T-helper 22 cell (primary cell): ENCODE data around the gene ZNF423.

Source experiments
- DNase-seq: peaks from one replicate; pipeline ENCODE4 v3.0.0-alpha.2; 2020; ENCODE audit warnings: low read depth

The ZNF423 gene

DNA sequence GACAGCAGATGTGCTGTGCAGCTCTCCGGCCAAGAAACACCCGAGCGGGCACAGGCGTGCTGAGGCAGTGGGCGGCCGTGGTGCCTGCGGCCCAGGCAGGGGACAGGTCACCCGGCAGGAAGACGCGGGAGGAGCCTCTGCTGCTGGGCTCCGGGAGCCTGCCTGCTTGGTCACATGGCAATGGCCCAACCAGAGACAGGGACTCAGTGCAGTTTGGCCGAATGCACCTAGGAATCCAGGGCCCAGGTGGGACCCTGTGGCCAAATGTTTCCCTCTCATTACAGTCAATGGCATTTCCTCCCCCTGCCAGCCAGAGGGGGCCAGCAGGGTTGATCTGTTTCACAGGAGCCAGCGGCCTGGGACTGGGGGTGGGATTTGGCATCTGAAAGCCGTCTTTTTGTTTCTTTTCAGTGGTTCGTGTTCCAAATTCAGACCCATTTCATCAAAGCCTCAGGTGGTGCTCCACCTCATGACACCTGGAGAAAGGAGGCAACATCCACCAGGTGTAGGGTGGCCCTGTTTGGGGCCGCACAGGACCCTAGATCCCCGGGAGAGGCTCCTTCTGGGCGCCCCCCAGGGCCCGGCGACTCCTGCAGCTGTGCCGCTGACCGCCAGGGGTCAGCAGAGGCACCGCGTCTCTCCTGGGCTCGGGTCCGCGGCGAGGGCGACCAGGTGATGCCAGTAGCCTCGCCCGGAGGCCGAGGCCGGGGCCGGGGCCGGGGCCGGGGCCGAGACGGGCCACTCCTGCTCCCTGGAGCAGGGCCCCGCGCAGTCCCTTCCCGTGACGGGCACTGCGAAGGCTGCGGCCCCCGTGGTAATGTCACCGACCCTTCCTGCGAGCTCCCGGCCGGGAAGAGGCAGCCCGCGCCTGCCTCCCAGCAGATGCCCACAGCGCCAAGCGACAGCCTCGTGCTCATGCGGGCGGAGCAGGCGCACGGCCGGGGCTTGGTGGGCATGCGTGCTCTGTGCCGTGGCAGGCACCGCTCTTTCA, 363.8 kb downstream of the ZNF423 start:
- no peak for DNase-seq

DNA sequence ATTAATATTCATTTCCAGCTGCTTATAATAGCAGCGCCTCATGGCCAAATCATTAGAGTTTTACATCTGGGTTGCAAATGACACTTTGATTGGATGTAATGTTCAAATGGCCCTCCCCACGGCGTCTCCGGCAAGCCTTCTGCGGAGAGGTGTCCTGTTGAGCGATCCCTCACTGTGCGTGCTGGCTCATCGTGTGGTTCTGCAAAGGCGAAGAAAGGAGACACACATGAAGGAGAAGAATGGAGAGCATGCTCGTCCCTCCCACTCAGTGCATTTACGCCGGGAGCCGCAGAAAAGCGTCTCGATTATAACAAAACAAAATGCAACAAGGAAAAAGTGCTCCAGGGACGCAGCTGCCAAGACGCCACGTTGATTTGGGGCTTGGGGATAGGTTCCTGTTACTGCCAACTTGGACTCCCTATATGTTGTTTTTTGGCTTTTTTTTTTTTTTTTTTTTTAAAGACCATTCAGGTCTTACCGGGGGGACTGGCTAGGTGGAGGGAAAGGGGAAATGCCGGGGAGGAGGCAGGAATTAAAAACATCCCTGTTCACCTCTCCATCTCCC, 364.7 kb downstream of the ZNF423 start:
- DNase-seq, result no peak

DNA sequence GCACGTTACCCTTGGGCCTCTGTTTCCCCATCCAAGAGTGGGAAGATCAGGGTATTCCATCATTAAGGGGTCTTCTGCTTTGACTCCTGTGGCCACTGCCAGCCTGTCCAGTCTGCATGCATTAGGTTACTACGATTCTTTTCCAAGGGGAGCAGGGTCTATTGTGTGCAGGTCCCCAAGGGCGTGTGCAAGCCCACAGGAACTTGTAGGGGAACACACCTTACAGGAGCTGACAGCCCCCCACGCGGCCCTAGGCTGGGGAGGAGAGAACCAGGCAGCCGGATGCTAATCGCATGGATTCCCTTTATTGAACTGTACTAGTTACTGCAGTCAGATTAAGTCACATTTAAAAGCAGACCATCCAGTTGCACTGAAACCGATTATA, 365.6 kb downstream of the ZNF423 start:
- DNase-seq, result no peak

DNA sequence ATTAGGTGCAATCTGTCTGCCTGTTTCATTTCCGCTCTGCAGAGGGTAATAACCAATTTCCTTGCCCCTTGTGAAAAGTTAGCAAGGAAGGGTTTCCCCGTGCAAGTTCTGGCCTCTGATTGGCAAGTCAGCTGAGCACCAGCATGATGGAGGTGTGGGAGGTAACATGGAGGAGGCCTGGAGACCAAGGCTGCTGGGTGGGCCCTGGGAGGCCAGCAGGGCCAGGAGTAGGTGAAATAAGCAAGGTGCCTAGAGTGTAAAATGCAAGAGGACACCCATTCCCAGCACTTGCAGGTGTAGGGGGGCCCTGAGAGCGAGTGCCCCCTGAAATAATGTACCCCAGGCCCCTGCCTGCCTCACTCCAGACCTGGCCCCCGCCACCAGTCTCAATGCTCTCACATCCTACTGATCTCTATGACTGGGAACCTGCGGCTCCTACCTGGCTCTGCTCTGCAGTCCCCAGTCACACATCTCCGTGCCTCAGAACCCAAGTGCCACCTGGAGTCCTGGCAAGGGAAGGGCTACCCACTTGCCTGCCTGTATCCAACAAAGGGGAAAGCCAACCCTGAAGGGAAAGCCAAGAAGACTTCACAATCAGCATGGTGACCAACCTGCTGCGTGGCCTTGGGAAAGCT, 366.1 kb downstream of the ZNF423 start:
- no peak for DNase-seq

DNA sequence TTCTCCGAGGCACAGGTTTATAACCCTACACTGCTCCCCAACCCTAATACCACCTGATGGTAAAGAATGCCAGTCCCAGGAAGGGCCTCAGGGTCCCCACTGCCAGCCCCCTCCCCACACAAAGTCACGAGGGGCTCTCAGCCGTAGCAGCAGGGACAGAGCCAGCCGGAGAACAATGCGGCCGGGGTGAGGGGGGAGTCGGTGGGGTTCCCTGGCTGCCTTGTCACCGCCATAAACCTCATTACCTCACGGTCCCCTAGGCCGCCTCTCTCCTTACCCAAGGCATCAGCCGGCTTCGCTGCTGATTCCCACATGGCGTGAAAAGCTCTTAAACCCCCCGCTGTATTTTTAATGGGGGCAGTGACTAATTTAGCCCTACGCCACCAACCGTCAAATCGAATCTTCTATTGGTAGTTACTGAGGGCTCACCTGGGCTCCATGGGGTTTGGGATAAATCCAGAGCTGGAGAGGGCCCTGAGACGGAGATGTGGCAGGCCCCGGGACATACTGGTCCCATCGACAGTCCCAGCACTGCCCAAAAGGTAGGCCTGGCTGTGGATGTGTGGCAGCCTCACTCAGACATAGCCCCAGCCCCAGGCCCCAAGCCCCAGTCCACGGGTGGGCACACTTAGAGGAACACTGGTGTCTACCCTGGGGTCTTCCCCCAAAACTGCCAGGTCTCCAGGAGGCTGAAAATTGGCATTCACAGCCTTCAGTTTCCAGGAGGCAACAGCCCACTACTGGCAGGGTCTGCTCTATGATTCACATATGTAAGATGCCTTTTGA, 367.0 kb downstream of the ZNF423 start:
- no peak for DNase-seq

DNA sequence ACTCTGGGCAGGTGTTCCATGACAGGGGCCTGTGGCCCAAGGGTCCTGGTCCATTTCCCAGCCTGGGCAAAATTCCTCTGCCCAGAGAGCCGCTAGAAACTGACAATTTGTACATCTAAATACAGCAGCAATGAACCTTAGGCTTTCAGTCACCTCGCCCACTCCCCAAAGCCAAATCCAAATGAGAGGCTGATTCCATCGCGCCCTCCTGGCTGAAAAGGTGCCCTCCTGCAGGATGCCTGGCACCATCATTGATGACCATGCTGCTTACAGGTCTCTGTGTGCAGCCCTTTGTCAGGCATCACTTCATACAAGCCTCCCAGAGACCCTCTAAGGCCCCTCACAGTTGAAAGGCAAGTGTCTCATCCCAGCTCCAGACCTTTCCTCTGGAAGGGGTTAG, 367.6 kb downstream of the ZNF423 start:
- no peak for DNase-seq

DNA sequence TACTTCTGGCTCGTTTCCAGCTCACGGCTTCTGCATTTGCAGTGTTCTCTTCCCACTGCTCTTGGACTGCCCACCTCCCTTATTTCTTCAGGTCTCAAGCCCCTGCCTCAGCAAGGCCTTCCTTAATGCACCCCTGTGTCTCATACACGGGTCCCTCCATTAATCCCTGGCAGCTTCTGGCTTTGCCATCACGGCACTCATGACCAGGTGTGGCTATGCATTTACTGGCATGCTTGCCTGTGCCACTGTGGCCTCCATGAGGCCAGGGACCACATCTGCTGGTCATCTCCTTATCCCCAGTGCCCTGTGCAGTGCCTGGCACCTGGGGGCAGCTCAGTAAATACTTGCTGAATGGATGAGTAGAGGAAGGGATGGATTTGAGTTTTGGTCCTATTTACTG, 368.2 kb downstream of the ZNF423 start:
- no peak for DNase-seq

DNA sequence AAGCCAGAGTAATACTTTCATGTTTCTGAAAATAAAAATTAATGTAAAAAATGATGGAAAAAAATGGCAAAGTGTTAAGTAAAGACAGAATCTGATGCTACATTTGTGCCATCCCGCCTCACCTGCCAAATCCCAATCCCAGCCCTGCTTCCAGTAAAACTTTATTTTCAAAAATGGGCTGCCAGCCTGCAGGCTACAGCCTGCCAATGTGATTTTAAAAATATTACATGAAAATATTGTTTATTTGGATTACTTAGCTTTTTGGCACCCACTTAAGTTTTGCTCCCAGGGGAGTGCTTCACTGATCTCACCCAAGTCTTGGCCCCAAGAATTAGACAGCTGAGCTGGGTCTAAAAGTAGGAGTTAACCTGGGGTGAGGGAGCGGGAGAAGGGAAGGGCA, 369.5 kb downstream of the ZNF423 start:
- no peak for DNase-seq

DNA sequence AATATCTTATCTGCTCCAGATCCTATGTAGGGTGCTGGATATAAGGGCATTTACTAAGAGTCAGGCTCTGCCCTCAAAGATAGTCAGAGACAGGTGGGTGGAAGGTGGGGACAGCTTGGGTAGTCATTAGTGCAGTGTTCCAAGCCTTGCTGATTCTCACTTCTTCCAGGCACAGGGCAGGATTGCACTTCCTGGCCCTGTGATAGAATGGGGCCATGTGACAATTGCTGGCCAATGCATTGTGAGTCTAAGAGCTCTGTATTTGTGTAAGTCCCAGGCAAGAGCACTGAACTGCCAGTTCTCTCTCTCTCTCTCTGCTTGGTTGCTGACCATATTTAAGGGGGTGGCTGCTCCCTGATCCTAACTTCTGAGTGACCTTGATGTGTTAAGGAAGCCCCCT, 370.2 kb downstream of the ZNF423 start:
- DNase-seq, result no peak

DNA sequence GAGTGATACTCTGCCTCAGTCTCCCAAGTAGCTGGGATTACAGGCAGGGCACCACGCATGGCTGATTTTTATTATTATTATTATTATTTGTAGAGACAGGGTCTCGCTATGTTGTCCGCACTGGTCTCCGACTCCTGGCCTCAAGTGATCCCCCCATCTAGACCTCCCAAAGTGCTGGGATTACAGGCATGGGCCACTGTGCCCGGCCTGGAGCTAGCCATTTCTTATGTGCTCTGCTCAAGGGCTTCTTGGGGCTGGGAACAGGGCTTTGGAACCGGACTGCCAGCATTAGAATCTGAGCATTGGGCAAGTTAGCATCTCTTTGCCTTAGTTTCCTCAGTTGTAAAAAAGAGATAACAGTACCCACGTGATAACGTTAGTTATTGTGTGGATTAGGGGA, 371.0 kb downstream of the ZNF423 start:
- DNase-seq, result no peak

- no peak for DNase-seq
These were observed 371.5 kb downstream of the ZNF423 start for GRCh38 chr16:49484451-49484849.

- no peak for DNase-seq
These were observed 372.1 kb downstream of the ZNF423 start for GRCh38 chr16:49483651-49484450.

DNA sequence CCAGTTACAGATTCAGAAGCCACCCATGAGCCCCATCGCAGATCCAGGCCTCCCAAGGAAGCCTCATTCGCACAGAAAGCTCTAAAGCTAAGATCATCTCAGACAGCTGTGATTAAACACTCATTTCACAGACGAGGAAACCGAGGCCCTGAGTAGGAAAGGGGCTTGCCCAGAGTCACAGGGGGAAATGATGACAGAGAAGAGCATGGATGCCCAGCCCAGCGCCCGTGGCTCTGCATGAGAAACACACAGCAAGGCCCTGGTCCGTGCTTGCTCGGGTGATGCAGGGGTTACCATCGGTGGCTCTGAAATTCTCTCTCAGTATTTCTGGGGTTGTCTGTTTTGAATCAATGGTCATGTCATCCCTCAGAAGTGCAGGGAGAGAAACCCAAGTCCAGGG, 372.7 kb downstream of the ZNF423 start:
- DNase-seq, result no peak

DNA sequence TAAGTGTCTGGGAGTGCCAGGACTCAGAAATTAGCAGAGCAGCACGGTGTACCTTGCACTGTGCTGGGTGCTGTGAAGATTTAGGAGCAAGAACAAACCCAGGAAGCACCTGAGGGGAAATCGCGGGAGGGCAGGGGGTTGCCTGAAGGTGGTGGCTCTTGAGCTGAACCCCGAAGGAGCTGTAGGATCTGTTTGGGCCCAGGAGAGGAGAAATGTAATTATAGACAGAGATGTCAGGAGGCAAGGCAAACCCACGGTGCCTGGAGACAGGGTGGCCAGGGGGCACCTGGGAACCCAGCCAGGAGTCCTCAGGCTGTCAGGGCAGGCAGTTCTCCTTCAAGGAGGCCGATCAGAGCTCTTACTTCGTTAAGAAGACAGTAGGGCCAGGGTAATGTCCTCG, 373.2 kb downstream of the ZNF423 start:
- DNase-seq, result no peak

GRCh38 chr16:49478616-49479015, 377.3 kb downstream of the ZNF423 start:
- DNase-seq, result no peak

GRCh38 chr16:49478107-49478506, 377.8 kb downstream of the ZNF423 start:
- no peak for DNase-seq

DNA sequence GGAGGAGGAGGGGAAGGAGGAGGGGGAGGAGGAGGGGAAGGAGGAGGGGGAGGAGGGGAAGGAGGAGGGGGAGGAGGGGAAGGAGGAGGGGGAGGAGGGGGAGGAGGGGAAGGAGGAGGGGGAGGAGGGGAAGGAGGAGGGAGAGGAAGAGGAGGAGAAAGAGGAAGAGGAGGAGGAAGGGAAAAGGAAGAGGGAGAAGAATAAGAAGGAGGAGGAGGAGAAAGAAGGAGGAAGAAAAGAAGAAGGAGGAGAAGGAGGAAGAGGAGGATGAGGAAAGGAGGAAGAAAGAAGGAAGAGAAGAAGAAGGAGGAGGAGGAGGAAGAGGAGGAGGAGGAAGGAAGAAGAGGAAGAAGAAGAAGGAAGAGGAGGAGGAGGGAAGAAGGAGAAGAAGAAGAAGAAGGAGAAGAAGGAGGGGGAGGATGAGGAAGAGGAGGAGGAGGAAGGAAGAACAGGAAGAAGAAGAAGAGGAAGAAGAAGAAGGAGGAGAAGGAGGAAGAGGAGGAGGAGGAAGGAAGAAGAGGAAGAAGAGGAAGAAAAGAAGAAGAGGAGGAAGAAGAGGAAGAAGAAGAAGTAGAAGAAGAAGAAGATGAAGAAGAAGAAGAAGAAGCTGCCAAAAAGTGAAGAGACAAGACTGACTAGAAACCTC, 378.5 kb downstream of the ZNF423 start:
- DNase-seq, result no peak

GRCh38 chr16:49474741-49475140, 381.2 kb downstream of the ZNF423 start:
- DNase-seq, result no peak

- DNase-seq, result no peak
These were observed 382.1 kb downstream of the ZNF423 start for GRCh38 chr16:49473773-49474172.

DNA sequence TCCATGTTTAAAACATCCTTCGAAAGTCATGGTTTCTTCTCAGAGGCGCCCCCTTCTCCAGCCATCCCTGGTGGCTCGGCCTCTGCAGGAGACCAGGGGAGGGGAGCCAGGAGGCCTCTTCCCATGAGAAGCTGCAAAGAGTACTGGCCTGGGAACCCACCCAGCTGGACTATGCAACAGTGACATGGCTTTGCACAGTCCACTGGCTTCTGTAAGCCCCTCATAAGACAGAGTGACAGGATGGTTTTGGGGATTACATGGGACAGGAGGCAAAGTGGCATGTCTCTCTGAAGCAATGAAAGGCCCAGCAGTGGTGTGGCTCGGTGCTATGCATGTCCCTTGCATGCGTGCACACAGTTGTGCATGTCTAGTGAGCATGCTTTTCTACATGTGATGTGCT, 382.8 kb downstream of the ZNF423 start:
- no peak for DNase-seq

DNA sequence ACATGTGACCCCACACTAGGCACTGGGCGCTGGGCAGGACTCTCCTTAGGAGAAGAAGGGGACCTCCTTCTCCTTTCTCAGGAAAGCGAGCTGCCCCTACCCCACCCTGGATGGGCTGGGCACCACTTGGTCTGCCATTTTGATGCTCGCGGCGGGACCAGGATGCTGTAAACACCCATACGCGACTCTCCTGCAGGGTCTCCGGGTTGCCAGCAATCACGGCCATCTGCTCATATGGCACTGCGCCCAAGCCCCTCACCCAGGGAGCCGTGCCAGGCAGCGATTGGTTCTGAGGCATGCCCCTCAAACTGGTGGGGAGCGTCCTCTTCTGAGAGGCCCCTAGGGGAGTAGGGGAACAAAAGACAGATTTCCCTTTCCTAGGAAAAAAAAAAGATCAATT, 383.3 kb downstream of the ZNF423 start:
- DNase-seq, result no peak
